GM21529 (cell line): ENCODE data around the gene MORF4L1.

Experiments
- ATAC-seq: cut with Tn5 transposase; IDR thresholded peaks from one replicate; pipeline ENCODE4 v1.9.1; 2021; ENCODE audit not compliant: unreplicated experiment

The MORF4L1 gene

DNA sequence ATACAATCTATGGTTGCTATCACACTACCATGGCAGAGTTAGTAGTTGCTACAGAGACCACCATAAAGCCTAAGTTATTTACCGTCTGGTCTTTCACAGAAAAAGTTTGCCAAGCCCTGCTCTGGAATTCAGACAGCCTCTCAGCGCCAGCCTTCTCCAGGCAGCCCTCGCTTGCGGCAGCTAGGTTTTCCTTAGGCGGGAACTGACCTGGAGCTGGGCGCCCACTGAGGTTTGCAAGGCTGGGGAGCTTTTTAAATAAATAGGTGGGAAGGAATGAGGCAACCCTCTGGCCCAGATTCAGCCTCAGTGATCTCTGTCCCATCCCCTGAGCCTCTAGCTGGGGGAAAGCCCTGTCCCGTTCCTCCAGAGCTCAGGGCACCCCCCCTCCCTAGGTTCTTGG, 71.0 kb downstream of the MORF4L1 start:
- no peak for ATAC-seq

DNA sequence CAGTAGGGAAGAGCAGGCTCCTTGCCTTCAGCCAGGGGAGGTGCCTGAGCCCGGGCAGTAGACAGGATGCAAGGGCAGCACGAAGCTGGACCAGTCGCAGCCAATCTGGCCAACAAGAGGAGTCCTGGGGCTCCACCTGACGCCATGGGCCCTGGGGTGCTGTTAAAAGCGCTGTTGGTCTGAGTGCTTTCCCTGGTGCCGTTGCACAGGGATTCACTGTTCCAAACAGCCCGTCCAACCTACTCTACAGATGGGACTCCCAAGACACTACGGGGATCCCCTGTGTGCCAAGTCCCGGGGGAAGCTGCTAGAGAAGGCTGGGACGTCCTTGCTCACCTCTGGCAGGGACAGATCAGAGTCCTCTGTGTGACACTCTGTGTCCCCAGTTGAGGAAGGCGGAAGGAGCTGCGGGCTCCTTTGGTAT, 71.5 kb downstream of the MORF4L1 start:
- ATAC-seq = peak; percentile 26

- ATAC-seq = peak; percentile 70
Measured at GRCh38 chr15:78944669-78945407, 72.1 kb downstream of the MORF4L1 start, which contains the start of gene CTSH. Gene CTSH, minus strand, starts transcription at chr15:78945046. Its CDS starts 65 bp downstream, at chr15:78944981.

- ATAC-seq = no peak
Measured at GRCh38 chr15:78946493-78946892, 73.8 kb downstream of the MORF4L1 start.

DNA sequence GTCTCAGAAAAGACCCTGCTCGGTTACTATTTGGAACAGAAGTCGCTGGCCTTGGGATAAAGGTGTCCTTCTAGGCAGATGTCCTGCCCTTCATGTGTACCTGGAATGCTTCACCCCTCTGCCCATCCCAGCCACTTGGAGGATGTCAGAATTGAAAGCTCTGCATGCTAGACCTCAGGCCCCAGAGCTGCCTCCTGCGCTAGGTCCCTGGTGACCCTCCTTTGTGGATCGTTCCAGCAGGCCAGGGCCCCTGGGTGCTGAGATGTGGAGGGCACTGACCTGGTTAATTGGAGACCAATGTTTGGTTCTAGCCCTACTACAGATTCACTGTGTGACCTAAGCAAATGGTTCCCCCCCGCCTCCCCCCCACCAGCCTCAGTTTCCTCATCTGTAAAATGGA, 74.8 kb downstream of the MORF4L1 start:
- ATAC-seq = no peak
